Fibroblast of skin of back (primary cell): ENCODE results near the gene EHBP1L1.
A peak's percentile ranks its signal among the peaks of the same experiment; 100 is the strongest.

ENCODE experiments used
- DNase-seq: peaks from one replicate; pipeline ENCODE4 v3.0.0-alpha.2; 2013

EHBP1L1 gene

GRCh38 chr11:65595543-65596281, 19.9 kb downstream of the EHBP1L1 start, which contains the start of gene KCNK7:
Gene KCNK7 (minus strand): TSS chr11:65595800. CDS start chr11:65595772, 28 bp downstream.
- DNase-seq = no peak

- DNase-seq = no peak
These were observed 20.7 kb downstream of the EHBP1L1 start for GRCh38 chr11:65596520-65596919.

GRCh38 chr11:65598258-65598699, 22.4 kb downstream of the EHBP1L1 start:
- no peak for DNase-seq

GRCh38 chr11:65599216-65599954, 23.5 kb downstream of the EHBP1L1 start:
- DNase-seq = no peak

- DNase-seq = no peak
These were observed 24.0 kb downstream of the EHBP1L1 start for GRCh38 chr11:65599955-65600246.

GRCh38 chr11:65604258-65604657, 28.4 kb downstream of the EHBP1L1 start:
- no peak for DNase-seq

- peak; percentile 97 for DNase-seq
These were observed 31.2 kb downstream of the EHBP1L1 start for GRCh38 chr11:65606876-65607613.

GRCh38 chr11:65607614-65608426, 32.0 kb downstream of the EHBP1L1 start:
- DNase-seq = no peak

GRCh38 chr11:65609229-65609628, 33.4 kb downstream of the EHBP1L1 start:
- no peak for DNase-seq

- no peak for DNase-seq
These were observed 33.8 kb downstream of the EHBP1L1 start for GRCh38 chr11:65609665-65610064.

- DNase-seq = no peak
These were observed 34.6 kb downstream of the EHBP1L1 start for GRCh38 chr11:65610404-65610803.

GRCh38 chr11:65611028-65611757, 35.3 kb downstream of the EHBP1L1 start:
- no peak for DNase-seq

GRCh38 chr11:65611758-65612603, 36.1 kb downstream of the EHBP1L1 start:
- peak; percentile 33 for DNase-seq

- no peak for DNase-seq
These were observed 36.8 kb downstream of the EHBP1L1 start for GRCh38 chr11:65612691-65613090.

GRCh38 chr11:65613091-65613928, 37.5 kb downstream of the EHBP1L1 start:
- no peak for DNase-seq

GRCh38 chr11:65615229-65615949, 39.5 kb downstream of the EHBP1L1 start, which contains the start of gene PCNX3:
Gene PCNX3 (plus strand): TSS chr11:65615776. CDS start chr11:65616312, 536 bp downstream.
- peak; percentile 100 for DNase-seq

- peak; percentile 22 for DNase-seq
These were observed 40.2 kb downstream of the EHBP1L1 start for GRCh38 chr11:65615950-65616574.

GRCh38 chr11:65616575-65617001, 40.7 kb downstream of the EHBP1L1 start:
- DNase-seq = no peak
